ENCODE data around the gene KRTAP12-4.

DNA sequence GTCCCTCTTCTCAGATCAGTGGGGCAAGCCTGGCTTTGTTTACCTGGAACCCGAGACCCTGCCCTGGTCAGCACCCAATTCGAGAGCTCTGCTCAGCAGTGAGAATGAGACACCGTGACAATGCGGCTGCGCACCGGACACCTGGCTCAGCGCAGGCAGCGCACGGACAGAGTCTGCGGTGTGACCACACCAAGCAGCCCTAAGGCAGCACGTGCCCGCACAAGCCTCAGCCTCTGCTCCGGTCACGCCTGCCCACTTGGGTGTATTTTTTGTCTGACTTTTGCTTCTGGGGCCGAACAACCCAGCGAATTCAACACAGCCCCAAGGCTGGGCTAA, 37.9 kb downstream of the KRTAP12-4 start:
- no peak for TF ChIP-seq POLR2A (IDR thresholded peaks at IDR 0.05)
- no peak for TF ChIP-seq CTCF (IDR thresholded peaks at IDR 0.05)
